ENCODE data around the gene MICU2.

- TF ChIP-seq EP300 (IDR thresholded peaks at IDR 0.05) (no peak), CTCF (IDR thresholded peaks at IDR 0.05) (no peak), POLR2A (IDR thresholded peaks at IDR 0.05) (no peak)
Observed at GRCh38 chr13:21470785-21471184, 133.2 kb downstream of the MICU2 start.
